HG03139 (cell line): Measurements from ENCODE around the gene CELF2.

ENCODE experiments used
- ATAC-seq: cut with Tn5 transposase; IDR thresholded peaks from one replicate; pipeline ENCODE4 v1.9.1; 2021; ENCODE audit not compliant: unreplicated experiment

The CELF2 gene

DNA sequence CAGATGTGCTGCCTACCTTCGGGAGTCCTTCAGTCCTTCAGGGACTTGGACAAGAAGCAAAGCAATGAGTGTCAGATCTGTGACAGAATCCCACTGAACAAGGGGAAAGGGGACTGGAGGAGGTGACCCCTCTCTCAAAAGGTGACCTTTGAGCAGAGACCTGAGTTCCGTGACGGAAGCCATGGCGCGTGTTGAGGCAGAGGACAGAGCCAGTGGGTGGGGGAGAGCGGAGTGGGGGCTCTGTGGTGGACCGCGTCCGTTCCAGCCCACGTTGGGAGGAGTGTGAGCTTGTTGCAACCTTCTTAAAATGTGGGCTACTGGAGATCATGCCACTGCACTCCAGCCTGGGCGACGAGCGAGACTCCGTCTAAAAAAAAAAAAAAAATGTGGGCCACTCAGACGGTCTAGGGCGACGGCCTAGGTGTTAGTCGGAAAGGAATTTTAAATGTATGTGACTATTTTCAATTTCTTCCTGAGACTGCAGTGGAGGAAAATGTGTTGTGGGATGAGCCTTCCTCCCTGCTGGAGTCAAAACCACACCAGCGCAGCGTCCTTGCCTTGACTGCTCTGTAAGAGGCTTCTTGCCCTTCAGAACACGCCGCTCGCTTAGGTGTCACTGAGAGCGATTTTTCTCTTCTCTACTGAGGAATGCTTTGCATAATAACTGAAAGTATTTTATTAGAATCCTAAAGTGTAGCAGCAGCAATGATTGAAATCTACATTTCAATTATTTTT lies 272.7 kb downstream of the CELF2 start:
- no peak for ATAC-seq

DNA sequence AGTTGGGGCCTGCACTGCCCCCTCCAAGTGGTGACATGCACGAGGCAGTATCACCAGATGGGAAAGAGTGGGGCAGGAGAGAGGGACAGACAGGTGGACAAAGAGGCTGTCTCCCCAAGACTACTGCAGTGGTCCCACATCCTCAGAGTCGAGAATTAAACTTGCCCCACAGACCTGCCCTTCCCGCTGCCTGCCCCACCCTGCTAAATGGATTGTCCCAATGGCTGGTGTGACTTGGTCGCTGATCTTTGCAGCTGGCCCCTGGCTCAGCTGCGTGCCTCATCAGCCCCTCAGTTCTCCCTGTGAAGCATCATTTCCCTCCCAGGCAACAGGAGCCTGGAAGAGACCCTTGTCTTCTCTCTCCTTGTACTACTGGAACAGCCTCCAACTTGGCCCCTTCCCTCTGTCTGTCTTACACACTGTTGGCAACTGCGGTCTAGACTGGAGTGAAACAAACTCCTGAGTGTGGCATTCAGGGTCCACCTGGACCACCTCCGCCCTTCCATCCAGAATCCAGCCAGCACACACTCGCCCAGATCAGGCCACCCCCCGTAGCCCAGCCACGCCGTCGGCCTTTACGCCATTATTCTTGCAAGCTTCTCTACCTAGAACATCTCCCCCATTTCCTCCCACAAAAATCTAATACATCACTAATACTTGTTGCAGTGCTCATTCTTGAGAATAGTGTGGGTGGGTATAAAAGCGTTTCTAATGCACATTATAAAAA lies 275.1 kb downstream of the CELF2 start:
- ATAC-seq = no peak

GRCh38 chr10:11293332-11293731 lies 275.7 kb downstream of the CELF2 start:
- no peak for ATAC-seq

DNA sequence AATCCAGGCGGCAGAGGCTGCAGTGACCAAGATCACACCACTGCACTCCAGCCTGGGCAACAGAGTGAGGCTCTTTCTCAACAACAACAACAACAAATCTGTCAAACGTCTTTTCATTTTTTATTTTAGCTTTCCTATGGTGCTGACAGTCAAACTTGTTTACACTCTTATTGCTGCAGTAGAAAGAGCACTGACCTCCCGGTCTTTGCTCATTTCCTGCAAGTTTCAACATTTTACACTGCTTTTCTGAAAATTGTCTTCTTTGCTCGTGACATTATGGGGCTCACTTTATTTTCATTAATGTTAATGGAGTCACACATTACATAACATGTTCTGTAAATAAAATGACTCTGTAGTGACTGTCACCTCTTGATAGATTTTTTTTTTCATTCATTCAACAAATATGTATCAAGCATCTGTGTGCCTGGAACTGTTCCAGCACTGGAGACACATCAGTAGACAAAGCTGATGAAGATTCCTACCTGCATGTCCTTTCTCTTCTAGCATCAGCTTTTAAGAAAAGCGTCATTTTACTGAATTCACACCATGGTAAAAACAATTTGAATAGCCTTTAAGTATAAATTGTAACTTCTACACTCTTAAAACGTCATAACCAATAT lies 277.3 kb downstream of the CELF2 start:
- ATAC-seq = no peak

DNA sequence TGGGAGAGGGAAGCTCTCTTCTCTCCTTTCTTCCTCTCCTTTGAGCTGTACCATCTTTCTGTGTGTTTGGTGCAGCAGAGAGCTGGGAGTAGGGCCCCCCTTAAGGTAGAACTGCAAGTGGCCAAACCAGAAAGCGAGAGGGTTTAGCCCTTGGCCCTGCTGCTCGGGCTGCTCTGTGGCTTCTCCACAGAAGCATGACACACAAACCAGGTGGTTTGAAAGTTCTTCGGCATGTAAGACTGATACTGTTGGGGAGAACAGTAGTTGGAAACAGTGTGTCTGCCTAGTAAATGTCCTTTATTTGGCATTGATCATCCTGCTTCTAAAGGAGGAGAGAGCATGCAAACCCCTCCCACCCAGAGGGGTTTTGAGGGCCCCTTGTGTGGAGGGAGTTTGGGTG lies 277.8 kb downstream of the CELF2 start:
- ATAC-seq = no peak

DNA sequence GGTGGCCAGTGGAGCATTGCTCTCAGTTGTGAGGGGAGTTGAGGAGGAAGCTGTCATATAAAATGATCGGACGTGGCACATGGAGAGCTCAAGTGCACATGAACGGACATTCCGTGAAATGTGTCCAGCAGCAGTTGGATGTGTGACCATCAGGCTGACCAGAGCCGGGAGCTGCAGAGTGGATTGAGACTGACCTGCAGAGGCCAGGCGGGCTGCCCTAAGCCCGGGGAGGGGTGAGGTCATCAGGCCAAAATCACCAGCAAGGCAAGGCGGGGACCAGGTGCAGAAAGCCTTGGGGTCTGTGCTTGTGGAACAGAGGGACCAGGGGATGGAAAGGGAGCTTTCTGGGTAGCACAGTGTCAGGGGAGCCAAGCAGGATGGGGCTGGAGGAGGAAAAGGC lies 279.5 kb downstream of the CELF2 start:
- ATAC-seq = no peak

GRCh38 chr10:11298116-11298515 lies 280.4 kb downstream of the CELF2 start:
- no peak for ATAC-seq

GRCh38 chr10:11299125-11299524 lies 281.5 kb downstream of the CELF2 start:
- ATAC-seq = no peak

GRCh38 chr10:11300026-11300425 lies 282.4 kb downstream of the CELF2 start:
- ATAC-seq = no peak

DNA sequence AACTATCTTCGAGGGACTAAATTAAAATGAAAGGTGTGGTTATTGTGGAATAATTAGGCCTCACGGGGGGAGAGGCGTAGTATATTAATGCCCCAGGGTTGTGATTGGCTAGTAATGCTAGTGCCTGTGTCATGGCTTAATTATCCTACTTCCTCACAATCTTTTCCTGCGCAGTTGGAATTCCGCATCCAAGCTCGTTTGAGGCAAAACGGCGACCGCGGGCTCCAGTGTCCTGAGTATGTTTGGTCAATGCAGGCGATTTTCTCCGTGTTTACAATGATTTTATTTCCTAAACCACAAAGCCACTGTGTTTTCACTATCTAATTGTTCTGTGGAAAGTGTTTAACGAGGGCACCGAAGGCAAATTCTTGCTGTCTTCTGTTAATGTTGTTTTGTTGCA lies 282.9 kb downstream of the CELF2 start:
- no peak for ATAC-seq

DNA sequence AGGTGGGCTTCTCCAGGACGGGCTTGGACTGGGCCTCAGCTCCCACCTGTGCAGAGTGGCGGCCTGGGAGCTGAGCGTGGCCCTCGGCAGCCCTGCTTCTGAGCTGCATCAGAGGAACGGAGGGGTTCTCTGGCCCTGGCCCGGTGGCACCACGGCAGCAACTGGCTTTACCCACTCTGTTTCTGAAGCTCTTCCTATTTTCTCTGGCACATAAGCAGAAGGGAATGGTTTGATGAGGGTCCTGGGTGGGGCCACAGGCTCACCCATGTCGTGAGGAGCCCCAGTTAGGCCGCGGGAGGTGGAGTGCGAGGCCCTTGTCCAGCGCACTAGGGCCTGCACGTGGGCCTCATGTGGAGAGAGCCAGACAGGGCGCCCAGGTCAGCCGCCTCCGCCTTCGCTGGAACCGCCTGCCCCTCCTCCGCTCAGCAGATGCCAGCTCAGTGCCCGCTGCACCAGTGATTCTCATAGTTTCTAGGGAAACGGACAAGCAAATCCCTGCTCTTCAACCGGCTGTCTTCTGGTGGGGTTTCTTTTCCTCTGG lies 284.0 kb downstream of the CELF2 start:
- ATAC-seq = no peak

DNA sequence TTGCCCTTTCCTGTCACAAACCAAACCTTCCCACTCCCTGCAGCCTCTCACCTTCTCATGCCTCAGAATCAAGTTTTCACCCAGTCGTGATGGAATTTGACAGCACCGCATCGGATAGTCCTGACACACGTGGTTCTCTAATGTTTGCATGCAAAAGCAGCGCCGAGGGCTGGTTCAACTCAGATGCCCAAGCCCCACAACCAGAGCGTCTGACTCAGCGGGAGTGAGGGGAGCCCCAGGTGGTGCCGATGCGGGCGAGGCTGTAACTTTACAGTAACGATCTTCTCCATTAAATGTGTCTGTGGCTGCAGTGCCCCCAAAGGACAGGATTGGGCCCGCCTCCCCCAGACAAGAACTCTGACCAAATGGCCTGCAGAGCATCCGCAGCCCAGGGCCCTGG lies 284.5 kb downstream of the CELF2 start:
- no peak for ATAC-seq

GRCh38 chr10:11303361-11304170 lies 285.9 kb downstream of the CELF2 start:
- ATAC-seq = no peak

DNA sequence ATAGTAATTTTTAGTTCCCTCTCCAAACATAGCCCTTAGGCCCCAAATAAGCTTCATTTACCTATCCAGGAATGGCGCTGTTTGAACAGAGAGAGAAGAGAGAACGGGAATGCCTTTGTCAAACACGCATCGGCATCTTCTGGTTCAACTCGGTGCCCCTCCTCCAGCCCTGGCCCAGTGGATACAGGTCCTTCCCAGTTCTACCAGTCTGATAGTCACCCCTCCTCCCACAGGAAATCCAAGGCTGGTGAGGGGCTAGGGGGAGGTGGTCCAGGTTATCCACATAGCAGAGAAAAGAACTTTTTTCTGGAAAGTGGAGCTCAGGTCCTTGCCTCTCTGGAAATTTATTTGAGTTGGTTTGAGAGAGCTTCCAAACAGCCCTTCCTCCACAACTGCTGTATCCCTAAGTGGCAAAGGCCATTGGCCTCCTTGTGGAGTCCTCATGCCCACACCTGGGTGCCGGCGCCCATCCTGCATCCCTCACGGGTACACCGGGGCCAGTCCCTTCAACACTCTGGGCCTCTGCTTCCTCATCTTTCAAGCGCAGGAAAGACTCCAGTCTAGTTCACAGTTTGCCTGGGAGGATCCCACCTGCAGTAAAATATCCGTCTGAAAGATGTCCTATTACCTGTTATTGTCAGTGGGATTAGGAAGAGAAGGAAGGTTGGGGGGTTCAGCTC lies 287.4 kb downstream of the CELF2 start:
- ATAC-seq = no peak

DNA sequence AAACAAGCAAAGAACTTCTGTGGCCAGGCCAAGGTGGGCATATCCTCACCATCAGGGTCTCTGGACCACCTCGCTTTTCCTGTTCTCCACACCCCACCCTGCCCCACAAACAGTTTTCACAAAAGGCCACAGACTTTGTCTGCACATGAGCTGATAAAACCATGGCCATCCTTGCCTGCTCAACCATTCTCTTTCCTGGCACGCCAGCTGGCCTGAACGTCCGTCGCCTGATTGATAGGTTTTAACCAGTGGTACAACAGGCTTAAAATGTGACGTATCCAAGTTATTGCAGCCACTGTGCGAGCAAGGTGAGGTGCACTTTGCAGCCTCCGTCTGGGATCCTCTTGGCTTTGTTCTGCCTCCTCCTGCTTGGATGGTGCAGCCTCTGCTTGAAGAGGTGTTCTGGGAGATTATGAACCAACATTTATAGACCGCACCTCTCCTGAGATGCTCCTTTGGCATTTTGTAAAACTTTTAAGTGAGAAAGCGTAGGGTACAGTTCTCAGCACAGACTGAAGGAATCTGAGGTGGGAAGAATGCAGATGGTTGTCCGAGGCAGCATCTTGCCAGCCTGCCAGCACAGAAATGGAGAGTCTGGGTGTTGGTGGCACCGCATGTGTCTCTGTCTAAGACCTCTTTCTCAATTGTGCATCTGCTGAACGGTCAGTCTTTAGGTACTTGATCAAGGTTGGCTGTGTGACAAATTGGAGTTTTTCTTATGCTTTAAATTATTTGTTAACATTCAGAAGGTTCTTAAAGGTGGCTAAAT lies 288.3 kb downstream of the CELF2 start:
- ATAC-seq = no peak

GRCh38 chr10:11307004-11307403 lies 289.3 kb downstream of the CELF2 start:
- no peak for ATAC-seq

- ATAC-seq = no peak
Observed at GRCh38 chr10:11307937-11308336, 290.3 kb downstream of the CELF2 start.

- ATAC-seq = no peak
Observed at GRCh38 chr10:11311027-11311426, 293.4 kb downstream of the CELF2 start.

GRCh38 chr10:11313463-11313862 lies 295.8 kb downstream of the CELF2 start:
- ATAC-seq = no peak
